RWPE2 (cell line): ENCODE results near the gene RPRML.
"Not testable (repeated sequence)": the region's sequence is repeated elsewhere in the genome, so short reads cannot be mapped to it uniquely, and the experiment has no call there.

ENCODE experiments used
- ATAC-seq: fragments of 200-7000 bp; cut with Tn5 transposase; 3 replicates; pipeline ENCODE4 v1.9.1; 2021; ENCODE audit warnings: low read depth
- DNase-seq: peaks from one replicate; pipeline ENCODE4 v3.0.0-alpha.2; 2020; ENCODE audit warnings: low spot score
- H3K27ac ChIP-seq: fragments of 450-650 bp; 2 replicates; pipeline ENCODE4 v1.5.1; 2017; ENCODE audit warnings: mild to moderate bottlenecking; ENCODE audit not compliant: poor library complexity, severe bottlenecking
- H3K27me3 ChIP-seq: fragments of 250-450 bp; sonication (Bioruptor Pico); 2 replicates; pipeline ENCODE4 v1.5.1; 2021; ENCODE audit warnings: mild to moderate bottlenecking, moderate library complexity; ENCODE audit not compliant: insufficient read depth, poor library complexity, severe bottlenecking
- H3K36me3 ChIP-seq: fragments of 250-450 bp; sonication (Bioruptor Pico); 2 replicates; pipeline ENCODE4 v1.5.1; 2020; ENCODE audit warnings: low read depth, mild to moderate bottlenecking, moderate library complexity
- H3K4me1 ChIP-seq: fragments of 250-450 bp; sonication (Bioruptor Pico); 2 replicates; pipeline ENCODE4 v1.5.1; 2021; ENCODE audit warnings: mild to moderate bottlenecking, moderate library complexity; ENCODE audit not compliant: insufficient read depth, poor library complexity, severe bottlenecking
- H3K4me3 ChIP-seq: fragments of 250-450 bp; sonication (Bioruptor Pico); 2 replicates; pipeline ENCODE4 v1.5.1; 2021; ENCODE audit warnings: mild to moderate bottlenecking, moderate library complexity; ENCODE audit not compliant: severe bottlenecking
- H3K9me3 ChIP-seq: fragments of 250-450 bp; sonication (Bioruptor Pico); 2 replicates; pipeline ENCODE4 v1.5.1; 2021; ENCODE audit warnings: mild to moderate bottlenecking, moderate library complexity; ENCODE audit not compliant: severe bottlenecking
- CTCF ChIP-seq: fragments of 450-650 bp; IDR thresholded peaks from one replicate; pipeline ENCODE4 v1.5.1; 2017; ENCODE audit warnings: mild to moderate bottlenecking, moderate library complexity; ENCODE audit not compliant: poor library complexity, severe bottlenecking

RPRML gene

GRCh38 chr17:46963571-46963970, 15.5 kb downstream of the RPRML start:
- ATAC-seq: no peak
- Histone ChIP-seq H3K27me3 (peaks cover 3% of the 10 kb centered on the region), H3K9me3 (no peaks in the 10 kb centered on the region), H3K27ac (no peak overlapping the region), H3K4me1 (no peaks in the 10 kb centered on the region), H3K4me3 (no peak overlapping the region), H3K36me3 (no peaks in the 10 kb centered on the region)
- no peak for DNase-seq
- no peak for TF ChIP-seq CTCF

- ATAC-seq (no peak), DNase-seq (no peak)
- no peaks in the 10 kb centered on the region for H3K9me3 ChIP-seq
Observed at GRCh38 chr17:46962374-46962790, 16.7 kb downstream of the RPRML start.

GRCh38 chr17:46960152-46960551, 18.9 kb downstream of the RPRML start:
- Histone ChIP-seq H3K27ac (no peak overlapping the region), H3K27me3 (peaks cover 3% of the 10 kb centered on the region), H3K36me3 (no peaks in the 10 kb centered on the region), H3K4me3 (no peak overlapping the region), H3K9me3 (no peaks in the 10 kb centered on the region), H3K4me1 (no peaks in the 10 kb centered on the region)
- ATAC-seq (no peak), DNase-seq (no peak)
- no peak for TF ChIP-seq CTCF

More at GRCh38 chr17:46962374-46962790, 16.7 kb downstream of the RPRML start:
- no peak for TF ChIP-seq CTCF
- peaks cover 3% of the 10 kb centered on the region for H3K27me3 ChIP-seq
- no peak overlapping the region for H3K27ac ChIP-seq
- no peaks in the 10 kb centered on the region for H3K36me3 ChIP-seq
- H3K4me1 ChIP-seq: no peaks in the 10 kb centered on the region
- H3K4me3 ChIP-seq: no peak overlapping the region

GRCh38 chr17:46958041-46958591, 20.9 kb downstream of the RPRML start:
- Histone ChIP-seq H3K27me3 (peaks cover 3% of the 10 kb centered on the region), H3K4me1 (no peaks in the 10 kb centered on the region), H3K36me3 (no peaks in the 10 kb centered on the region), H3K4me3 (no peak overlapping the region), H3K9me3 (no peaks in the 10 kb centered on the region), H3K27ac (no peak overlapping the region)
- no peak for DNase-seq
- no peak for ATAC-seq
- no peak for TF ChIP-seq CTCF

- H3K4me1 ChIP-seq, H3K27me3 ChIP-seq, H3K4me3 ChIP-seq, H3K9me3 ChIP-seq, H3K27ac ChIP-seq, H3K36me3 ChIP-seq, DNase-seq, ATAC-seq: not testable (repeated sequence)
Observed at GRCh38 chr17:46953191-46953590, 25.9 kb downstream of the RPRML start.
